ENCODE measurements around the gene AFM.

GRCh38 chr4:73459048-73459421, 22.5 kb upstream of the AFM start:
- TF ChIP-seq CTCF (IDR thresholded peaks at IDR 0.05) (no peak), POLR2A (IDR thresholded peaks at IDR 0.05) (no peak)
